Progenitor cell of endocrine pancreas (in vitro differentiated cells): Measurements from ENCODE around the gene MARVELD2. TPM values are rescaled to one million over a fixed set of nuclear protein-coding genes. Genes with fewer than 3 reads are reported as not detected.
"Not testable (repeated sequence)": the region's sequence is repeated elsewhere in the genome, so short reads cannot be mapped to it uniquely, and the experiment has no call there.

ENCODE experiments used
- DNase-seq: peaks from one replicate; pipeline ENCODE4 v3.0.0; 2021; ENCODE audit warnings: low spot score; ENCODE audit not compliant: unreplicated experiment
- H3K27ac Mint-ChIP-seq: 2 replicates; pipeline ENCODE4 v1.8.0; 2021; ENCODE audit warnings: mild to moderate bottlenecking, moderate library complexity, mixed read lengths
- H3K27me3 Mint-ChIP-seq: 2 replicates; pipeline ENCODE4 v1.8.0; 2021; ENCODE audit warnings: mixed read lengths
- H3K36me3 Mint-ChIP-seq: 2 replicates; pipeline ENCODE4 v1.8.0; 2022; ENCODE audit warnings: mixed read lengths; ENCODE audit not compliant: insufficient read depth
- H3K4me1 Mint-ChIP-seq: 2 replicates; pipeline ENCODE4 v1.8.0; 2021; ENCODE audit warnings: low read depth, mixed read lengths
- H3K4me3 Mint-ChIP-seq: 2 replicates; pipeline ENCODE4 v1.8.0; 2021; ENCODE audit warnings: low read depth, mild to moderate bottlenecking, moderate library complexity, mixed read lengths
- H3K9me3 Mint-ChIP-seq: 2 replicates; pipeline ENCODE4 v1.8.0; 2021; ENCODE audit warnings: low read depth, mixed read lengths
- CTCF ChIP-seq: fragments of 200-600 bp; sonication (generic); IDR thresholded peaks from one replicate; pipeline ENCODE4 v1.5.0; 2021; ENCODE audit warnings: antibody characterized with exemption, mild to moderate bottlenecking; ENCODE audit not compliant: unreplicated experiment
- total RNA-seq: library from RNA; stranded (reverse); gene quantifications from 2 replicates; pipeline ENCODE4 v1.2.1, GENCODE V29; 2021

MARVELD2 gene
- total RNA-seq, 1 donor from 2014 or later, result 71.6 TPM

- H3K9me3 Mint-ChIP-seq, result no peaks in the 10 kb centered on the region
- no peak for DNase-seq
- TF ChIP-seq CTCF, result no peak
- no peaks in the 10 kb centered on the region for H3K27me3 Mint-ChIP-seq
- peaks cover 3% of the 10 kb centered on the region for H3K4me1 Mint-ChIP-seq
- no peak overlapping the region for H3K4me3 Mint-ChIP-seq
- H3K27ac Mint-ChIP-seq, result peak overlapping the region; percentile 84
- H3K36me3 Mint-ChIP-seq, result peaks cover 13% of the 10 kb centered on the region
Observed at GRCh38 chr5:69444127-69444754, 29.3 kb downstream of the MARVELD2 start.

GRCh38 chr5:69449511-69449910 lies 34.6 kb downstream of the MARVELD2 start:
- Mint-ChIP-seq H3K27me3 (no peaks in the 10 kb centered on the region), H3K4me3 (no peak overlapping the region), H3K4me1 (peaks cover 15% of the 10 kb centered on the region), H3K36me3 (no peaks in the 10 kb centered on the region), H3K9me3 (no peaks in the 10 kb centered on the region), H3K27ac (no peak overlapping the region)
- TF ChIP-seq CTCF, result no peak
- no peak for DNase-seq

GRCh38 chr5:69450116-69450515 lies 35.2 kb downstream of the MARVELD2 start:
- Mint-ChIP-seq H3K4me3 (no peak overlapping the region), H3K9me3 (no peaks in the 10 kb centered on the region), H3K36me3 (no peaks in the 10 kb centered on the region), H3K4me1 (peaks cover 18% of the 10 kb centered on the region), H3K27ac (no peak overlapping the region), H3K27me3 (no peaks in the 10 kb centered on the region)
- DNase-seq, result no peak
- TF ChIP-seq CTCF, result no peak

GRCh38 chr5:69450527-69450926 lies 35.6 kb downstream of the MARVELD2 start:
- H3K36me3 Mint-ChIP-seq, H3K27ac Mint-ChIP-seq, H3K9me3 Mint-ChIP-seq, H3K4me3 Mint-ChIP-seq, H3K27me3 Mint-ChIP-seq, DNase-seq: not testable (repeated sequence)
- peaks cover 18% of the 10 kb centered on the region for H3K4me1 Mint-ChIP-seq

- H3K4me3 Mint-ChIP-seq, result peak overlapping the region; percentile 50
- peak overlapping the region; percentile 96 for H3K27ac Mint-ChIP-seq
Observed at GRCh38 chr5:69451941-69452647, 37.2 kb downstream of the MARVELD2 start.

GRCh38 chr5:69453487-69453886 lies 38.6 kb downstream of the MARVELD2 start:
- not testable (repeated sequence) for H3K4me3 Mint-ChIP-seq, H3K9me3 Mint-ChIP-seq, H3K27me3 Mint-ChIP-seq, H3K36me3 Mint-ChIP-seq, DNase-seq, H3K27ac Mint-ChIP-seq
- peaks cover 18% of the 10 kb centered on the region for H3K4me1 Mint-ChIP-seq

More at GRCh38 chr5:69451941-69452647, 37.2 kb downstream of the MARVELD2 start:
- no peaks in the 10 kb centered on the region for H3K9me3 Mint-ChIP-seq
- peaks cover 18% of the 10 kb centered on the region for H3K4me1 Mint-ChIP-seq
- H3K27me3 Mint-ChIP-seq, result no peaks in the 10 kb centered on the region
- TF ChIP-seq CTCF, result no peak
- no peak for DNase-seq
- H3K36me3 Mint-ChIP-seq, result peaks cover 1% of the 10 kb centered on the region
